GM21723 (cell line): ENCODE data around the gene WNT4.

Experiments
- ATAC-seq: cut with Tn5 transposase; IDR thresholded peaks from one replicate; pipeline ENCODE4 v1.9.1; 2021; ENCODE audit warnings: mild to moderate bottlenecking, moderate library complexity; ENCODE audit not compliant: unreplicated experiment

The WNT4 gene

GRCh38 chr1:22143065-22144033 lies at the start of gene WNT4:
WNT4 (minus strand) TSS chr1:22143097; CDS start chr1:22142922, 175 bp downstream.
- ATAC-seq = peak; percentile 59

GRCh38 chr1:22190731-22191130 lies 47.8 kb upstream of the WNT4 start:
- ATAC-seq = no peak

- ATAC-seq = no peak
Measured at GRCh38 chr1:22190251-22190650, 47.4 kb upstream of the WNT4 start.

- ATAC-seq = no peak
Measured at GRCh38 chr1:22189619-22190018, 46.7 kb upstream of the WNT4 start.

GRCh38 chr1:22188914-22189313 lies 46.0 kb upstream of the WNT4 start:
- no peak for ATAC-seq

- ATAC-seq = no peak
Measured at GRCh38 chr1:22188436-22188835, 45.5 kb upstream of the WNT4 start.

- no peak for ATAC-seq
Measured at GRCh38 chr1:22186311-22186710, 43.4 kb upstream of the WNT4 start.

GRCh38 chr1:22184892-22185612 lies 42.2 kb upstream of the WNT4 start:
- no peak for ATAC-seq

- ATAC-seq = no peak
Measured at GRCh38 chr1:22184454-22184853, 41.6 kb upstream of the WNT4 start.

- no peak for ATAC-seq
Measured at GRCh38 chr1:22182715-22183114, 39.8 kb upstream of the WNT4 start.

- ATAC-seq = no peak
Measured at GRCh38 chr1:22179197-22179803, 36.4 kb upstream of the WNT4 start.

GRCh38 chr1:22177354-22178003 lies 34.6 kb upstream of the WNT4 start:
- ATAC-seq = peak; percentile 57

- ATAC-seq = peak; percentile 83
Measured at GRCh38 chr1:22176258-22176657, 33.4 kb upstream of the WNT4 start.

- no peak for ATAC-seq
Measured at GRCh38 chr1:22174446-22175220, 31.7 kb upstream of the WNT4 start.

GRCh38 chr1:22171951-22172715 lies 29.2 kb upstream of the WNT4 start:
- no peak for ATAC-seq

GRCh38 chr1:22169816-22170215 lies 26.9 kb upstream of the WNT4 start:
- no peak for ATAC-seq

GRCh38 chr1:22168412-22168973 lies 25.6 kb upstream of the WNT4 start:
- ATAC-seq = no peak

- no peak for ATAC-seq
Measured at GRCh38 chr1:22166439-22166838, 23.5 kb upstream of the WNT4 start.
